GM19463 (cell line): ENCODE results near the gene PDGFRB.

Experiments
- ATAC-seq: cut with Tn5 transposase; IDR thresholded peaks from one replicate; pipeline ENCODE4 v1.9.1; 2021; ENCODE audit warnings: mild to moderate bottlenecking, moderate library complexity; ENCODE audit not compliant: unreplicated experiment

The PDGFRB gene

DNA sequence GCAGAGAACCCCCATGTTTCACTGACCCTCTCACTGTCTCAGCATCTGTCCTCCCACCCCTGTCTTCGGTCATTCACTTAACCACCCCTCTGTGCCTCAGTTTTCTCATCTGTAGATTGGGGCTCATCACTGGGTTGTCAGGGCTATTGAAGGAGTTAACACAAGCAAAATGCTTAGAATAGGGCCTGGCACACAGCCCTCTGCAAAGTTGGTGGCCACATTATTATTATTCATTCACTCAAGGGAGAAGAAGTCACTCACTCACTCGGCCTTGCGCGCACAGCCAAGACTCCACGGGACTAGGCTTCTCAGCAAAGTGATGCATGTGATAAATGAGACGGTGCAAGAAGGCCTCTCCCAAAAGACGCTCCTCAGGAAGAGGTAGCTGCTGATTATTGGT, 8.0 kb downstream of the PDGFRB start:
- no peak for ATAC-seq

DNA sequence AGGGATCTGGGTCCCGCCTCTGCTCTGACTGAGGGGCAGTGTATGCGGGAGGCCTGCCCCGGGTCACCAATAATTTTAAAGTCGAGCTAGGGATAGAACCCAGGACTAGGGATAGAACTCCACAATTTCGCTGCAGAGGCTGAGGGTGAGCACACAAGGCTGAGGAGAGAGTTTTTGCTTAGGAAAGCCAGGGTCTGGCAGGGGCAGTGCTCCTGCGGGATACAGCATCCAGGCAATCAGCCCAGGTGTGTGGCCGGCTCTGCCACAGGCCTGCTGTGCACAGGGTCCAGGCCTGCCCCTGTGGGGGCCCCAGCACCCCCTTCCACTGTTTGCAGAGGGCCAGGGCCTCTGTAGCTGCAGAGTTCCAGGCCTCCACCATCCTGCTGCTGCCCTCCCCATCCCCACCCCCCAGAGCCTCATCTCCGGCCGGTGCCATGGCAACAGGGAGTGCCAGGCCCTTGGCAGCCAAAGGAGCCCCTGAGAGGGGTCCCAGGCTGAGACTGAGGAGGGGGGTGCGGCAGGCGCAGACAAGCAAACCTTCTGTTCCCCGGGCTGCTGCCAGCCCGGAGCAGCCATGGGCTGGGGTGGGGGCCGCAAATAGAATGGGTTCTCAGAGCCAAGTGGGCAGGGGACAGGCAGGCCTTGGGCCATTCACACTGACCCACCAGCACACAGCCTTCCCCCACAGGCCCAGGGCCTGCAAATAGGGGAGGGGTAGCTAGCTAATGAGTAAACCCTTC, 8.6 kb downstream of the PDGFRB start:
- no peak for ATAC-seq

DNA sequence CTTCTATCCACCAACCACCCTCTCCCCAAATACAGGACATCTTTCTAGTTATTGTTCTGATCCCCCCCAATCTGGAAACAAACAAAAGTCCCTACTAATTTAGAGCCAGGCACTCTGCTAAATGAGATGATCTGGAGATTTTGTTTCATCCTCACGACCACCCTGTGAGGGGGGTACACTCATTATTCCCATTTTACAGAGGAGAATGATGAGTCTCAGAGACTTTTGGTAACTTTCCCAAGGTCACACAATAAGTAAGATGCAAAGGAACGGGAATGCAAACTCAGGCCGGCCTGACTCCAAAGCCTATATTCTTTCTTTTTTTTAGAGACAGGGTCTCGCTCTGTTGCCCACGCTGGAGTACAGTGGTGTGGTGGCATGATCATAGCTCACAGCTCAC, 9.4 kb downstream of the PDGFRB start:
- ATAC-seq: no peak

DNA sequence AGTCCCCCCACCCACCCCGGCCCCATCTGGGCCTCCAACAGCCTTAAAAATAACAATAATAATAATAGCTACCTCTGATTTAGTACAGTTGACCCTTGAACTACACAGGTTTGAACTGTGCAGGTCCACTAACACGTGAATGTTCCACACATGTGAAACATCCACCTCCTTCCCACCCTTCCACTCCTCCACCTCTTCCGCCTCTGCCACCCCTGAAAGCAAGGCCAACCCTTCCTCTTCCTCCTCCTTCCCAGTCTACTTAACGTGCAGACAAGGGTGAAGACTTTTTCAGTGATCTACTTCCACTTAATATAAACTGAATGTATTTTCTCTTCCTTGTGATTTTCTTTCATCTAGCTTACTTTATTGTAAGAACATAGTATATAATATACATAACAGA, 10.8 kb downstream of the PDGFRB start:
- ATAC-seq: no peak

DNA sequence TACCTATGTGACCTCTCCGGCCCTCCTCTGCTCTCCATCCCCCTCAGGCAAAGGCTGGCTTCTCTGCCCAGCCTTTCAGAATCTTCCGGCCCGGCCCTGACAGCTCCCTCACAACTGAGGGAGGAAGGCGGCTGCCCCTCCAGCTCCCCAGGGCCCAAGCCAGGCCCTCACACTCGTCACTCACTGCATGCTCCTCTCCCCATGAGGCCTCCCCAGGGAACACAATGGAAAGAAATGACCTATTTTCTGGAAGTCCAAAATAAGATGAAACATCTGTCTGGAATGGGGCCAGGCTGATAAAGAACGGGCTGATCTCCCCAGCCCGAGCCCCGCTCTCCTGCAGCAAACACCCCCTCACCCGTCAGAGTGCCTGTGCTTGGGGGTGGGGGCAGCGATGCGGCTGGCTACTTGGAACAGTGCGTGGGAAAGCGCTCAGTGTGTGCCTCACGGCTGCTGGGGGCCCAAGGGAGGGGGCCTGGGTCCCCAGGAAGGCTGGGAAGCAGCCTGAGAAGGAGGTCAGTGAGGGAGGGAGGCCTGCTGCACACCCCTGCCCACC, 11.3 kb downstream of the PDGFRB start:
- ATAC-seq: no peak

DNA sequence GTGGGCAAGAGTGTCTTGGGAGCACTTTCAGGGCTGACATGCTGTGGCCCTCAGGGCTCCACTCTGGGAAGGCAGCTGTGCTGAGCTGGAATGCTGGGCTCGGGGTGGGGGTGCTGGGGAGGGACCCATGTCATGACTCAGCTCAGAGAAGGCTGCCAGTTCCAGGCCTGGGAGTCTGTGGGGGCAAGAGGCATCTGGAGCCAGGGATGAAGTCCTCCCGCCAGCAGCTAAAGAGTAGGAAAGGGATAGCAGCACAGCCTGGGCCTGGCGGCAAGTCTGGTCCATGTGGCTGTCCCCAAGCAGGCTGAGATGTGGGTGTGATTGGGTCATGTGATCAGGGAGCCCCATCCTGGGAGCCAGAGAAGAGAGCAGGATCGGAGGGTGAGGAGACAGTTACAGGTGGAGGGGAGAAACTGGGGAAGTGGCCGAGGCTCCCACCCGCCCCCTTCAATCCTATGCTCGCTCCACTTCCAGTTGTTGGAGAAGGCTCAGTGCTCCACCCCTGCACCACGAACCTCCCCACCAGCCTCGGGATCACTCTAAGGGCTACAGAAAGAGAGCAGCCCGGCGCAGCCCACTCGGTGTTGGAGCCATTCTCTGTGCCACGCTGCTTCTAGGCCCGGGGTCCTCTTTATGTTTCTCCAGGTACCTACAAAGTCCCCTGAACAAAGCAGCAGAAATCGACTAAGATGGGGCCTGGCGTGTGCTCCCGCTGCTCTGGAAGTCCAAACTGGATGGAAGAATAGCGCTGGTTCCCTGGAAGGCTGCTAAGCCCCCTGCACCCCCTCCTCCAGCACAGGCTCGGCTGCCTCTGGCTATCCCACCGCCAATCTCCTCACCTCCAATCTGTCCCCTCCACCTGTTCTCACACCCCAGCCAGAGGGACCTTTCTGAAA, 12.0 kb downstream of the PDGFRB start:
- no peak for ATAC-seq

DNA sequence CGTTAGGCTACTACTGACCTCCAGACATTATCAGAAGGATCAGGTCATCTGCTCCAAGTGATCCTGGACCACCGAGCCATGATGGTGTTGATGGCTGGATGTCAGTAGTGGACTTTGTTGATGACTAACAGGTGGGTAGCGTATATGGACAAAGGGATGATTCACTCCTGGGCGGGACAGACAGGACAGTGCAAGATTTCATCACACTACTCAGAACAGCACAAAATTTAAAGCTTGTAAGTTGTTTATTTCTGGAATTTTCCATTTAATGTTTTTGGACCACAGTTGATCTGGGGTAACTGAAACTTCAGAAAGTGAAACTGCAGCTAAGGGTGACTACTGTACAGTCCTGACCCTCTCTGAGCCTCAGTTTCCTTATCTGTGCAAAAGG, 12.7 kb downstream of the PDGFRB start:
- no peak for ATAC-seq

DNA sequence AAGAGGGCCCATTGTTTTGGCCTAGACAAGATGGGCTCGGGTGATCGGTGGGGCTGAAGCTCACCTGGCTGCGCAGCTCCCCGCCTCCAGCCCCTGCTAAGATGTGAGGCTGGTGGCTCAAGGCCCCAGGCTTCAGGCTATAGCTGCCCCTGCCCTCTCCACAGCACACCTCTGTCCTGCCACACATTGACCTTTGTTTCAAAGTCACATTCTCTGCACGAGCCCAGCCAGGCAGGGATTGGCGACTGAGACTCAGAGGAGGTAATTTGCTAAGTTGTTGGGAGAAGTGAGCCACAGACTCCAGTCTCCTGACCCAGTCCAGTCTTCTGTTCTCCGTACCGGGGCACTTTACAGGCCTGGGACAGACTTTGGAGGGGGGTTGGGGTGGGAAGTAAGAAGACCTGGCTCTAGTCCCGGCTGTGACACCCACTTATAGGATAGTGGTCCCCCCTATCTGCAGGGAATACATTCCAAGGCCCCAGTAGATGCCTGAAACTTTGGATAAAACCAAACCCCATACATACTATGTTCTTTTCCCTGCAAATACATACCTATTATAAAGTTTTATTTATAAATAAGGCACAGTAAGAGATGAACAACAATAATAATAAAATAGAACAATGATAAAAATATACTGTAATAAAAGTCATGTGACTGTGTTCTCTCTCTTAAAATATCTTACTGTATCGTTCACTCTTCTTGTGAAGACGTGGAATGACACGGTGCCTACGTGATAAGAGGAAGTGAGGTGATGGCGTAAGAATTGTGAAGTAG, 13.3 kb downstream of the PDGFRB start:
- ATAC-seq: no peak

DNA sequence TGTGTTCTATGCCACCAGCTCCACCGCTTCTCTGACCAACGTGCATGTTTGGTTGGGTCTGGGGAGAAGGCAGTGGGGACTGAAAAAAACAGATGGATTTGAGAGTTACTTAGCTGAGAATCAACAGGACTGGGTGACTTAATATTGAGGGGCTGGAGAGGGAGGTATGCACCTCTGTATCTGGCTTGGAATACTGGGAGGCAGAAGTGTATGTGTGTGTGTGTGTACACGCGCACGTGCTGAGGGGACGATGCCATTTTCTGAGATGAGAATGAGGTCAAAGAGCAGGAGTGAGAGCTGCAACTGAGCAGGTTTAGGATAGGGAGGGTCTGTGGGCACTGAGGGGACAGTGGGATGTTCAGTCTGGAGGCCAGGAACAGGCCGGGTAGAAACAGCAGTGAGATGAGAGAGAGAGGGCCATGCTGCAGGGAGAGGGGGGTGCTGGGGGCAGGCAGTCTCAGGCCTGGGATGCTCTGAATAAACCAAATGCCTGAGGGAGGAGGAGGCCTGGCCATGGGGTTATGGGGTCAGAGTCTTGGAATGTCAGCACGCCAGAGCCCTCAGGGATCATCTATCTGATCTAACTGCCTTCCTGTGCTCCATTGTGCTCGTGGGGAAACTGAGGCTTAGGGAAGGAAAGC, 14.0 kb downstream of the PDGFRB start:
- ATAC-seq: no peak

DNA sequence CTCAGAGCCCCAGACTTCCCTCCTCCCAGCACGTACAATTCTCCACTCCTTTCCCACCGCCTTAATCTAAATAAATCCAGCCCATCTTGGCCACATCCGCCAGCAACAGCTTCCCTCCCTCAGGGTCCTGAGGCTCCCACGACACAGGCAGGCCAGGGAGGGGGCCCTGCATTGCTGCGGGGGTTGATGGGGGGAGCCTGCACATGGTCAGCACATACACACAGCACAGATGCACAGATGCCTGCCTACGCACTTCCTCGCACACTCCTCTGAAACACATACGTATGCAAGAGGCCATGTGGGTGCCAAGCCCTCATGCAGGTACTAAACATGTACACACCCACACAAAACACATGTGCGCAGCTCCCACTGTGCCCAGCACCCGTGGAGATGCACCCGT, 14.8 kb downstream of the PDGFRB start:
- ATAC-seq: no peak

DNA sequence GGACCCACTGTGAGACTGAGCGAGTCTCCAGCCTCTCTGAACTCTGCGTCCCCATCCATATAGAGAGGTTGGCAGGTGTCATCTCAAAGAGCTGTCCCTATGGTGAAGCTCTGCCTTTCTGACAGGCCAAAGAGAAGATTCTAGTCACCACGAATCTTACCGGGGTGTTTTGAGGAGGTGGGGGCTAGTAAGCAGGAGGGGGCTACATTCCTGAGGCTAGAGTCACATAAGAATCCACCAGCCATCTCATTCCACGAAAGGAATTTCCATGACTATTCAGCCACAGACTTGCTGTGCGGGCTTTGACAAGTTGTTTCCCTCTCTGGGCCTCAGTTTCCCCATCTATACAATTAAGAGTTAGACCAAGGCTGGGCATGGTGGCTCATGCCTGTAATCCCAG, 16.3 kb downstream of the PDGFRB start:
- no peak for ATAC-seq

DNA sequence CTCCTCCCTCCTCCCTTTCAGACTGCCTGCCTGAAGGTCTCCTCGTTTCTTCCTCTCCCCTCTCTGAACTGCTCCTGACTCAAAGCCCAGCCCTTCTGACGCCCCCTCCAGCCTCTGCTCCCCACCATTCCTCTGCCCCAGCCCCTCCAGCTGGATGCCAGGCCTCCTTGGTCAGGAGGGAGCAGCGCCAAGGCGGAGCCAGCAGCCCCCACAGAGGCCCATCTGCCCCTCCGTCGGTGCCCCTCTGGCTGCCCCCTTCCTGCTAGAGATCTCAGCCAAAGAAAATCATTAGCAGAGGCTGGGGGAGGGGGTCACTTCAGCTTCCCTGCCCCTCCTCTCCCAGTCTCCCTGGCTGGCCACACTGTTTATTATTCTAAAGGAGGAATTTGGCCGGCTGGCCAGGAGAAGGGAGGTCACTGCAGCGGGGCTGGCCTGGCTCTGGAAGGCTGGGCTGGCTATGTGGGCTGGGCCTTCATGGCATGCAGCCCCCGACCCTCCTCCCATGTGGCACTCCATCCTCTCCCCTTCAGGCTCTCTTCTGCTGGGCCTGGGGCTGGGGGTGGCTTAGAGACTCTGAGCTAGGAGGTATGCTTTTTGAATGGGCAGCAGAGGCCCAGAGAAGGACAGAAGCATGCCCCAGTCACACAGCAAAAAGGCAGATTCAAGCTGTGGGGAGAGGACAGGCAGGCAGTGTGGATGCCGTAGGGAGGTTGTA, 16.9 kb downstream of the PDGFRB start:
- ATAC-seq: no peak

DNA sequence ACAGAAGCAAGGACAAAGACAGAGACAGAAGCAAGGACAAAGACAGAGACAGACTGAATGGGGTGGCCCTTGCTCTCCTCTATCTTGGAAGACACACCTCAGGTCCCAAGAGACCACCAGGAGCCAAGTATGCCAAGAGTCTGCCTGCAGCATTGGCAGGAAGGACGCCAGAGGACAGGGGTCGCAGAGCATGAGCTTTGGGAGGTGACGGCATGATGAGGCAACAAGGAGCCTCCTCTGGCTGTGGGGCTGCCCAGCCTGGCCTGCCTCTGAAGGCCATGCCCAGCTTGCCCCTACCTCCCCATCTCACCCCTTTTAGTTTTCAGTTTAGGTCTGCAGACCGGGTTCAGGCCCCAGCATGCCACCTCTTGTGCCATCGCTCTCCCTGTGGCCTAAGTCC, 17.6 kb downstream of the PDGFRB start:
- no peak for ATAC-seq

DNA sequence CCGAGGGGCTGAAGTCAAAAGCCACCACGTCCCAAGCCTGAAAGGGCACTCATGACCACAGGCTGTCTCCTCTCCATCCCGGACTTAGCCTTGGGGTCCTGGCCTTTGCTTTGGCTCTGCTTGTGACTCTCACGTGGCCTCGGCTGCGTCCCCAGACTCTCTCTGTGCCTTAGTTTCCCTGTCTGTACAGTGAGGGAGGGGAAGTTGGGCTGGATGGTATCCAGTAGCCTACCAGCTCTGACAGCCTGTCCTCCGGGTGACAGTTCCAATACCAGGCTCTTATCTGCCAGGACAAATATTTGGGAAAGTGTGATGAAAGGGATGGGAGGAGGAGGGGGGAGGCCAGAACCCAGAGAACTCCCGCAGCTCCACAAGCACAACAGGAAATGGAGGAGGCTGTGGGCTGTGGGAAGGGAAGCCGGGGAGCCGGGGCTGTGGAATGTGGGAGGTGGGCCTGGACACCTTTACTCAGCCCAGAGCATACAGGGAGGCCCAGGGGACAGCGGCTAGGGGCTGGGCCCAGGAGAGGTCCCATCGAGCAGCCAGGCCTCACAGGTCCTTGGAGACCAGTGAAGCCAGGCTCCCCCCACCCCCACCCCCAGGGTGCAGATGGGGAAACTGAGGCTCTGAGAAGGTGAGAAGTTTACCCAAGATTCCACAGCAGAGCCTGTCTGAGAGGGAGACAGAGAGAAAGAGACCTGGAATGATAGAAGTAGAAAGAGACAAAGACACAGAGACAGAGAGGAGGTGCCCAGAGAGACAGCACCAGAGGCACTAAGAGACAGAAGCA, 18.3 kb downstream of the PDGFRB start:
- no peak for ATAC-seq

DNA sequence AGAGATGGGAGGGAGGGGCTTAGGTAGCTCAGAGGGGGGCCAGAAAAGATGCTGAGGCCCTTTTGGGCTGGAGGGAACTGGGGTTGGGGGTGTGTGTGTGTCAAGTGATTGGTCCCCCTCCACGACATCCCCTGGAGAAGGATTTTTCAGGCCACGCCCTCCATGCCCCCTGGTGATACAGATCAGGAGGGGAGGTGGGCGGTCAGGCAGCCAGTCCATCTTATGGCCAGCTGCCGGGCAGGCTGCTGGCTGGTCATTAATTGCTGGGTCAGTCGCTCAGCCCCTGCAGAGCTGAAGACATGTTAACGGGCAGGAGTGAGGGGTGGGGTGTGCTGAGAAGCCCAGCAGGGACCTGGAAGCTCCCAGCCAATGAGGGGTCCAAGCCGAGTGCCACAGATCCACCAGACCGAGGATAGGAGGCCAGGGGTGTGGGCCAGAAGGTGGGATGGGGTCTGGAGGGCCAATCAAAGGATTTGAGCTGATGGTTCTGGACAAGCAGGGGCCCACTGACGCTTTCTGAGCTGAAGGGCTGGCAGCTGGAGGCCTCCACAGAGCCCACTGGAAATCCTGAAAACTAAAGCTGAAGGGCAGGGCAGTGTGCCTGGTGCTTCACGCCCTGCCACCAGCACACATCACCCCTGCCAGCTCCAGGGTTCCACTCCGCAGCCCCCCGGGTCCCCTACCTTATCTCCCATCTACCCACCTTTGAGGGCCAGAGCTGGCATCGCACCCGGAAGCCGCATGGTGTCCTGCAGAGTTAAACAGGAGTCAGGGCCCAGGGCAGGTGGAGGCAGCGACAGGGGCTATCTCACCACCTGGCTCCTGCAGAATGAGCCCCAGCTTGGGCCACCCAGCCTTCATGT, 19.1 kb downstream of the PDGFRB start:
- ATAC-seq: no peak

DNA sequence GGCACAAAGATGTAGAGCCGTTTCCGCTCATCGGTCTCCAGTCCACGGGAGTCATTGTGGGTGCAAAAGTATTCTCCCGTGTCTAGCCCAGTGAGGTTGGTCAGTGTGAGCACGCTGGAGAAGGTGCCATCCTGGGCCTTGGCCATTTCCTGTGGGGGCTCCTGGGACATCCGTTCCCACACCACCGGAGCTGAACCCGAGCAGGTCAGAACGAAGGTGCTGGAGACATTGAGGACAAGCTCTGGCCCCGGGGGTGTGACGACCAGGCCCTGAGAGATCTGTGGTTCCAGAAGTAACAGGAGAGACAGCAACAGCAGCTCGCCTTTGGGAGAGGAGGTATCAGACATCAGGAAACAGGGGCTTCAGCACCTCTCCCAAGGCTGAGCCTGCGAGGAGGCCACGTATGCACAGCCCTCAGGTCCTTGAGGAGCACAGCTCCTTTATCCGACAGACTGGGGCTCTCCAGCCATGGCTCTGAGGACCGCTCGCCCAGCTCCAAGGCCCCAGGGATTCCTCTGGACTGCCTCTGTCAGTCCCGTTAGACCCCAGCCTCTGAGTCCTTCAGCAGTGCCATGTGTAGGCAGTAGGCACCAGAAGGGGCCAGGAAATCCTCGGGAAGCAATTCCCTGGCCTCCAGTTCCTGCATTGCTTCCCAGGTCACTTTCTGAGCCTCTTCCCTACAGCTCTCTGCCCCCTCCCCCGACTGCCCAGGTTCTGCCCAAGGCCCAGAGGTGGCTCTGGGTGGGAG, 19.9 kb downstream of the PDGFRB start:
- ATAC-seq: no peak

DNA sequence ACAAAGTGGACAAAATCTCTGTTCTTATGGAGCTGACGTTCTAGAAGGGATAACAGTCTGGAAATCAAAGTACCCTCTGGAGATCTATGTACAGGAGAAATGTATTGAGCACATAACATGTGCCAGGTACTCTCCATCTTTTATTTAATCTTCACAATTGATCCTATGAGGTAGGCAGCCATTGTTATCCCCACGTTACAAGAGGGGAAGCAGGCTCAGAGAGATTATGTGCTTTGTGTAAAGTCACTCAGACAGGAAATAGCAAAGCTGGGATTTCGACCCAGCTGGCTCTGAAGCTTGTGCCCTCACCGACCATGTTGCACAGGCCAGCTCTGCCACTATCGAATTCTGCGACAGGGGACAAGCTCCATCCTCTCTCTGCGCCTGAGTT, 21.5 kb downstream of the PDGFRB start:
- no peak for ATAC-seq
